Prostate gland (tissue), 2 donors: ENCODE measurements around the gene SFMBT1.

Experiments
- CTCF ChIP-seq, 4 experiments: fragments of 200-600 bp in 2 of 4; fragments of 450-650 bp in 2 of 4; sonication (generic) in 2 of 4; IDR thresholded peaks; 1 replicate in 3 of 4; 2 replicates in 1 of 4; pipeline ENCODE4 v1.5.1; 2016 to 2019; ENCODE audit warnings: antibody characterized with exemption in 4 of 4, mild to moderate bottlenecking in 2 of 4, moderate library complexity in 2 of 4
- POLR2A ChIP-seq: fragments of 450-650 bp; IDR thresholded peaks from one replicate; pipeline ENCODE4 v1.6.1; 2016; ENCODE audit warnings: antibody characterized with exemption, mild to moderate bottlenecking
- POLR2AphosphoS5 ChIP-seq: sonication (generic); formaldehyde crosslinking; IDR thresholded peaks from one replicate; pipeline ENCODE4 v1.6.1; 2017; ENCODE audit warnings: antibody characterized with exemption

DNA sequence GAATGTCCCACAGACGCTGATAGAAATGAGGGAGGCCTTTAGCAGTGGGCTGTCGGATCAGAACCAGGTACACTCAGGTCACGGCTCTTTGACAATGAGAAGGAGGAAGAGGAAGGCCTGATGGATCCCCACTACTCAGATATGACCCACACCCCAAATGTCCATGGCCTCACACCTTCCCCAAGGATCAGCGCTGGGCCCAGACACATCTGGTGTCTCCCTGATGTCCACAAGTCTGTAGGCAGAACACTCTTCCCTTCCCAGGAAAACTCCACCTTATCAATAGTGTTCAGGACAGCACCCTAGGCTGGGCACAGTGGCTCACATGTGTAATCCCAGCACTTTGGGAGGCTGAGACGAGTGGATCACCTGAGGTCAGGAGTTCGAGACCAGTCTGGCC is 33.3 kb upstream of the SFMBT1 start:
- TF ChIP-seq CTCF (IDR thresholded peaks at IDR 0.05) = no peak
- TF ChIP-seq POLR2A = no peak
- TF ChIP-seq POLR2AphosphoS5 = no peak
